ENCODE data around the gene MYO1H.
"Not testable (repeated sequence)": the region's sequence is repeated elsewhere in the genome, so short reads cannot be mapped to it uniquely, and the experiment has no call there.

MYO1H gene

GRCh38 chr12:109383240-109383639 lies 35.5 kb downstream of the MYO1H start:
- peaks cover 3% of the 10 kb centered on the region for H3K4me1 ChIP-seq (ENCODE audit: control insufficient read depth, insufficient read depth, low read length)
- H3K36me3 ChIP-seq (ENCODE audit: control insufficient read depth in 2 of 2, insufficient read depth in 2 of 2, low read length in 2 of 2) = no peaks in the 10 kb centered on the region
- no peak overlapping the region for H3K9ac ChIP-seq (ENCODE audit: low read length in 2 of 2)
- peaks cover 2 to 6% of the 10 kb centered on the region in 2 donors for H3K9me3 ChIP-seq (ENCODE audit: control insufficient read depth in 2 of 2, low read length in 2 of 2)
- H3K27ac ChIP-seq (ENCODE audit: low read length) = no peak overlapping the region
- H3K4me3 ChIP-seq (ENCODE audit: low read length in 2 of 2) = no peak overlapping the region
- H3K27me3 ChIP-seq (ENCODE audit: control insufficient read depth in 1 of 2, insufficient read depth in 2 of 2, low read length in 2 of 2) = no peaks in the 10 kb centered on the region

GRCh38 chr12:109385339-109386058 lies 37.8 kb downstream of the MYO1H start:
- H3K27me3 ChIP-seq (ENCODE audit: control insufficient read depth in 1 of 2, insufficient read depth in 2 of 2, low read length in 2 of 2) = no peaks in the 10 kb centered on the region
- H3K9ac ChIP-seq (ENCODE audit: low read length in 2 of 2) = no peak overlapping the region
- no peak overlapping the region for H3K4me3 ChIP-seq (ENCODE audit: low read length in 2 of 2)

GRCh38 chr12:109386059-109386433 lies 38.3 kb downstream of the MYO1H start:
- Histone ChIP-seq H3K4me1 (ENCODE audit: control insufficient read depth, insufficient read depth, low read length) (peaks cover 3% of the 10 kb centered on the region), H3K4me3 (ENCODE audit: low read length in 2 of 2) (no peak overlapping the region), H3K9ac (ENCODE audit: low read length in 2 of 2) (no peak overlapping the region), H3K27me3 (ENCODE audit: control insufficient read depth in 1 of 2, insufficient read depth in 2 of 2, low read length in 2 of 2) (no peaks in the 10 kb centered on the region), H3K27ac (ENCODE audit: low read length) (no peak overlapping the region), H3K36me3 (ENCODE audit: control insufficient read depth in 2 of 2, insufficient read depth in 2 of 2, low read length in 2 of 2) (no peaks in the 10 kb centered on the region), H3K9me3 (ENCODE audit: control insufficient read depth in 2 of 2, low read length in 2 of 2) (peaks cover 2 to 6% of the 10 kb centered on the region in 2 donors)

More at GRCh38 chr12:109385339-109386058, 37.8 kb downstream of the MYO1H start:
- no peak overlapping the region for H3K27ac ChIP-seq (ENCODE audit: low read length)
- H3K36me3 ChIP-seq (ENCODE audit: control insufficient read depth in 2 of 2, insufficient read depth in 2 of 2, low read length in 2 of 2) = no peaks in the 10 kb centered on the region
- peaks cover 3% of the 10 kb centered on the region for H3K4me1 ChIP-seq (ENCODE audit: control insufficient read depth, insufficient read depth, low read length)
- peaks cover 2 to 6% of the 10 kb centered on the region in 2 donors for H3K9me3 ChIP-seq (ENCODE audit: control insufficient read depth in 2 of 2, low read length in 2 of 2)

GRCh38 chr12:109387425-109388166 lies 39.9 kb downstream of the MYO1H start:
- Histone ChIP-seq H3K27ac (ENCODE audit: low read length) (no peak overlapping the region), H3K4me3 (ENCODE audit: low read length in 2 of 2) (no peak overlapping the region), H3K27me3 (ENCODE audit: control insufficient read depth in 1 of 2, insufficient read depth in 2 of 2, low read length in 2 of 2) (no peaks in the 10 kb centered on the region), H3K4me1 (ENCODE audit: control insufficient read depth, insufficient read depth, low read length) (peaks cover 3% of the 10 kb centered on the region), H3K36me3 (ENCODE audit: control insufficient read depth in 2 of 2, insufficient read depth in 2 of 2, low read length in 2 of 2) (no peaks in the 10 kb centered on the region), H3K9me3 (ENCODE audit: control insufficient read depth in 2 of 2, low read length in 2 of 2) (peaks cover 2 to 6% of the 10 kb centered on the region in 2 donors), H3K9ac (ENCODE audit: low read length in 2 of 2) (no peak overlapping the region)

GRCh38 chr12:109388167-109388563 lies 40.5 kb downstream of the MYO1H start:
- Histone ChIP-seq H3K36me3 (ENCODE audit: control insufficient read depth in 2 of 2, insufficient read depth in 2 of 2, low read length in 2 of 2) (no peaks in the 10 kb centered on the region), H3K9ac (ENCODE audit: low read length in 2 of 2) (no peak overlapping the region), H3K27ac (ENCODE audit: low read length) (no peak overlapping the region), H3K9me3 (ENCODE audit: control insufficient read depth in 2 of 2, low read length in 2 of 2) (peaks cover 2 to 6% of the 10 kb centered on the region in 2 donors), H3K4me1 (ENCODE audit: control insufficient read depth, insufficient read depth, low read length) (peaks cover 3% of the 10 kb centered on the region), H3K4me3 (ENCODE audit: low read length in 2 of 2) (no peak overlapping the region), H3K27me3 (ENCODE audit: control insufficient read depth in 1 of 2, insufficient read depth in 2 of 2, low read length in 2 of 2) (no peaks in the 10 kb centered on the region)

- Histone ChIP-seq H3K4me3 (ENCODE audit: low read length in 2 of 2) (no peak overlapping the region), H3K9ac (ENCODE audit: low read length in 2 of 2) (no peak overlapping the region), H3K27me3 (ENCODE audit: control insufficient read depth in 1 of 2, insufficient read depth in 2 of 2, low read length in 2 of 2) (no peaks in the 10 kb centered on the region), H3K36me3 (ENCODE audit: control insufficient read depth in 2 of 2, insufficient read depth in 2 of 2, low read length in 2 of 2) (no peaks in the 10 kb centered on the region), H3K9me3 (ENCODE audit: control insufficient read depth in 2 of 2, low read length in 2 of 2) (peaks cover 2 to 6% of the 10 kb centered on the region in 2 donors), H3K4me1 (ENCODE audit: control insufficient read depth, insufficient read depth, low read length) (peaks cover 3% of the 10 kb centered on the region), H3K27ac (ENCODE audit: low read length) (no peak overlapping the region)
Observed at GRCh38 chr12:109389146-109389545, 41.4 kb downstream of the MYO1H start.

GRCh38 chr12:109393437-109394345 lies 46.0 kb downstream of the MYO1H start:
- no peak overlapping the region for H3K27ac ChIP-seq (ENCODE audit: low read length)
- H3K36me3 ChIP-seq (ENCODE audit: control insufficient read depth in 2 of 2, insufficient read depth in 2 of 2, low read length in 2 of 2) = no peaks in the 10 kb centered on the region
- peaks cover 0 to 2% of the 10 kb centered on the region in 2 donors for H3K27me3 ChIP-seq (ENCODE audit: control insufficient read depth in 1 of 2, insufficient read depth in 2 of 2, low read length in 2 of 2)
- no peak overlapping the region for H3K9ac ChIP-seq (ENCODE audit: low read length in 2 of 2)
- H3K4me1 ChIP-seq (ENCODE audit: control insufficient read depth, insufficient read depth, low read length) = no peaks in the 10 kb centered on the region
- no peak overlapping the region for H3K4me3 ChIP-seq (ENCODE audit: low read length in 2 of 2)
- H3K9me3 ChIP-seq (ENCODE audit: control insufficient read depth in 2 of 2, low read length in 2 of 2) = no peaks in the 10 kb centered on the region

- no peak overlapping the region for H3K9ac ChIP-seq (ENCODE audit: low read length in 2 of 2)
- peaks cover 0 to 2% of the 10 kb centered on the region in 2 donors for H3K27me3 ChIP-seq (ENCODE audit: control insufficient read depth in 1 of 2, insufficient read depth in 2 of 2, low read length in 2 of 2)
- H3K9me3 ChIP-seq (ENCODE audit: control insufficient read depth in 2 of 2, low read length in 2 of 2) = no peaks in the 10 kb centered on the region
- no peaks in the 10 kb centered on the region for H3K36me3 ChIP-seq (ENCODE audit: control insufficient read depth in 2 of 2, insufficient read depth in 2 of 2, low read length in 2 of 2)
- no peaks in the 10 kb centered on the region for H3K4me1 ChIP-seq (ENCODE audit: control insufficient read depth, insufficient read depth, low read length)
- no peak overlapping the region for H3K27ac ChIP-seq (ENCODE audit: low read length)
- H3K4me3 ChIP-seq (ENCODE audit: low read length in 2 of 2) = no peak overlapping the region
Observed at GRCh38 chr12:109394891-109395290, 47.2 kb downstream of the MYO1H start.

- not testable (repeated sequence) for H3K9me3 ChIP-seq (ENCODE audit: control insufficient read depth in 2 of 2, low read length in 2 of 2); H3K27me3 ChIP-seq (ENCODE audit: control insufficient read depth in 1 of 2, insufficient read depth in 2 of 2, low read length in 2 of 2); H3K4me1 ChIP-seq (ENCODE audit: control insufficient read depth, insufficient read depth, low read length); H3K36me3 ChIP-seq (ENCODE audit: control insufficient read depth in 2 of 2, insufficient read depth in 2 of 2, low read length in 2 of 2); H3K9ac ChIP-seq (ENCODE audit: low read length in 2 of 2); H3K4me3 ChIP-seq (ENCODE audit: low read length in 2 of 2); H3K27ac ChIP-seq (ENCODE audit: low read length)
Observed at GRCh38 chr12:109404841-109405240, 57.1 kb downstream of the MYO1H start.

GRCh38 chr12:109406147-109406546 lies 58.4 kb downstream of the MYO1H start:
- not testable (repeated sequence) for H3K4me3 ChIP-seq (ENCODE audit: low read length in 2 of 2); H3K27ac ChIP-seq (ENCODE audit: low read length)

More at GRCh38 chr12:109406147-109406546, 58.4 kb downstream of the MYO1H start:
- not testable (repeated sequence) for H3K9me3 ChIP-seq (ENCODE audit: control insufficient read depth in 2 of 2, low read length in 2 of 2); H3K4me1 ChIP-seq (ENCODE audit: control insufficient read depth, insufficient read depth, low read length); H3K27me3 ChIP-seq (ENCODE audit: control insufficient read depth in 1 of 2, insufficient read depth in 2 of 2, low read length in 2 of 2); H3K36me3 ChIP-seq (ENCODE audit: control insufficient read depth in 2 of 2, insufficient read depth in 2 of 2, low read length in 2 of 2); H3K9ac ChIP-seq (ENCODE audit: low read length in 2 of 2)

All from stomach smooth muscle (tissue), 2 donors.